Stimulated activated CD4-positive, alpha-beta T cell treated with anti-CD3 and anti-CD28 coated beads, Interleukin-1b, Interleukin-23, amount 100 ng/mL, for 4 hours (primary cell): ENCODE results near the gene TP53RK.

ENCODE experiments used
- DNase-seq, 2 donors: peaks; one replicate each; pipeline ENCODE4 v3.0.0-alpha.2; 2020; ENCODE audit warnings: low read depth in 2 of 2

Gene TP53RK

GRCh38 chr20:46638898-46639274 lies 50.4 kb downstream of the TP53RK start:
- DNase-seq: no peak

- DNase-seq: no peak
These were observed 50.9 kb downstream of the TP53RK start for GRCh38 chr20:46638134-46638897.

- no peak for DNase-seq
These were observed 51.7 kb downstream of the TP53RK start for GRCh38 chr20:46637427-46638133.

GRCh38 chr20:46637020-46637419 lies 52.2 kb downstream of the TP53RK start:
- no peak for DNase-seq

GRCh38 chr20:46636514-46636913 lies 52.7 kb downstream of the TP53RK start:
- no peak for DNase-seq

GRCh38 chr20:46635514-46636136 lies 53.6 kb downstream of the TP53RK start:
- DNase-seq: no peak

GRCh38 chr20:46634528-46634927 lies 54.7 kb downstream of the TP53RK start:
- no peak for DNase-seq
